Measurements from ENCODE around the gene MRAP.
"Not testable (repeated sequence)": the region's sequence is repeated elsewhere in the genome, so short reads cannot be mapped to it uniquely, and the experiment has no call there.

Gene MRAP

DNA sequence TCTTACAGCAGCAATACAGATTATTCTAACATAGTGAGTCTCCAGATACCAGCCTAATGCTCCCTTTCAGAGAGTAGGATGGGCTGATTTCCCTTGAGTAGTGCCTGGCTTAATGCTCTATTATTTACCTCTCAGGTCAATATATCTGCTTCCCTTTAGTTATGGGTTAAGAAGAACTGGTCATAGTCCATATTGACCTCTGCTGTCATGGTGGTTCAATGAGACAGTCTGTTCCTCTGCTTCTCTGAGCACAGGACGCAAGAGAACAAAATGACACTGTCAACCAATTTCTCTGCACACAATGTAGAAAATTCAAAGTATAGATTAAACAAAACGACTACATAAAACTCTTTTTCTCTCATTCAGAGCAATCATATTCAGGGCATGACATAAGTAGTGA lies 2.9 kb downstream of the MRAP start:
- no peak for DNase-seq

DNA sequence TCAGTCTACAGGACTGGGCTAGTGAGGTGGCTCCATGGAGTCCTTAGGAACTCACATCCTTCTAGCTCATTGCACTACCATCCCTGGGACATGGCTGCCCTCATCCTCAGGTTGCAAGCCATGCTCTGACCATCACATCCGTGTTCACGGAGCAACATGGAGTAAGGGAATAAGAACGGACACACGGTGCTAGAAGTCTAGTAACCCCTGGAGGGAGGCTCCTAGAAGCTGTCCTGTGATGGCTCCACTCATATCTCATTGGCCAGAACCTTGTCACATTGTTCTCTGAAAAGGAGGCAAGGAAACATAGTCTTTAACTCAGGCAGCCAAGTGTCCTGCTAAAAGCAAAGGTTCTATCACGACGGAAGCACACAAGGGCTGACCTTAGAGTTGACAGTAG lies 3.9 kb downstream of the MRAP start:
- no peak for DNase-seq

DNA sequence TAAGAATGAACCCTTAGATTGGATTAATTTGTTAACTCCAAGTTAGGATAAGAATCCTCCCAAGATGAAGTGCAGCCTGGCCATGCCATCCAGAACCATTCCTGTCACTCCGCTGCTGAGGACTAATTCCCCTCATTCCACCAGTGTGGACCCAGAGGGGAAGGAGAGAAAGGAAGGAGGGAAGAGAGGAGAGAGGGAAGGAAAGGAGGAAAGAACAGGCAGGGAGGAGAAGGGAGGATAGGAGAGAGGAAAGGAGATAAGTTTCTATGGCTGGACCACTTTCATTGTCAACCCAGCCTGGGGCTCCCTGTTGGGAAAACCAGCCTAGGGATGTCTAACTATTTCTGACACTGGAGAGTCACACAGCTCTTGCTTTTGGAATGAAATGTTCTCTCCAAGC lies 4.7 kb downstream of the MRAP start:
- no peak for DNase-seq

DNA sequence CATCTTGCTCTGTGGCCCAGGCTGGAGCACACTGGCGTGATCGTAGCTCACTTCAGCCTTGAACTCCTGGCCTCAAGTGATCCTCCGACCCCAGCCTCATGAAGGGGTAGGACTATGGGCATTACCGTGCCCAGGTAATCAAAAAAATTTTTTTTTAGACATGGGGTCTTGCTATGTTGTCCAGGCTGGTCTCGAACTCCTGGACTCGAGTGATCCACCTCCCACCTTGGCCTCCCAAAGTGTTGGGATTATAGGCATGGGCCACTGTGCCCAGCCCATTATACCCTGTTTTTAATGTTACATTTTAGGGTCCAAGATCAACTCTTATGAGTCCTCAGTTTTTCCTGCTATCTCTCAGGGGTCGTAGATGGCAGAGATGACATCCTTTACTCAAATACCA lies 6.3 kb downstream of the MRAP start:
- DNase-seq, result no peak

DNA sequence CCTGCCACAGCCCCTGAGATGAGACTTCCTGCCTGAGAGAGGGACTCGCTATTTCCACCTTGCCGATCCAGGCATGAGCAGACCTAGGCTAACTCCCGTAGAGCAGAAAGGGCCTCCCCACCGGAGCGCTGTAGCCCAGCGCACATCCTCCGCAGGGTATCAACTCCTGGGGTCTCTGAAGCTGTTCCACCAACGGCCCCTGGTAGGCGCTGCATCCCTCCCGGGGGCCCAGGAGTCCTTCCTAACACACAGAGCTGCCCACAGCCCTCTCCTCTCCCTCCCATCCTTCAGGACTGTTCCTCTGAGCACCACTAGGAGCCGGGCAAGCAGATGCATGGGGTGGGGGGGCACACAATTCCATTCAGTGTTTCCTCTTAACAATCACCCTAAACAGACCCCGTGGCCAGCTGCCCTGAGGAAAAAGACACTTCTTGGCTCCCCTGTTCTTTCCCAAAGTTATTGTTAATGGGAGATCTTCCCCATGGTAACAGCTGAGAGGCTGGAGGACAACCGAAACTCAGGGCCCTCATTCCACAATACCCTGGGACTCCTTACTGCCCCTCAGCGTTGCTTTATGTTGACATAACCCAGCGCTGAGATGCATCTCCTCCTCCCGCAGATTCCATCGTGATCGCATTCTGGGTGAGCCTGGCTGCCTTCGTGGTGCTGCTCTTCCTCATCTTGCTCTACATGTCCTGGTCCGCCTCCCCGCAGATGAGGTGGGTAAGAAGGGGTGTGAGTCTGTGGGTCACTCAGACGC lies 7.5 kb downstream of the MRAP start:
- no peak for DNase-seq

DNA sequence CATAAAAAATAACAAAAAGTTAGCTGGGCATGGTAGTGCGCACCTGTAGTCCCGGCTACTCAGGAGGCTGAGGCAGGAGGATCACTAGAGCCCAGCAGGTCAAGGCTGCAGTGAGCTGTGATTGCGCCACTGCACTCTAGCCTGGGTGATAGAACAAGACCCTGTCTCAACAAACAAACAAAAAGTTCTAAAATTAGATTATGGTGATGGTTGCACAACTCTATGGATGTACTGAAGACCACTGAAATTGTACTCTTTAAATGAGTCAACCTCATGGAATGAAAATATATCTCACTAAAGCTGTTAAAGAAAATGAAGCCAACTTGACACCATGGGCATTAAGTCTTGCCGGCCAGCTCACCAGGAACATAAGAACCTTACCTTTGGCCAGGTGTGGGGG lies 9.1 kb downstream of the MRAP start:
- no peak for DNase-seq

DNA sequence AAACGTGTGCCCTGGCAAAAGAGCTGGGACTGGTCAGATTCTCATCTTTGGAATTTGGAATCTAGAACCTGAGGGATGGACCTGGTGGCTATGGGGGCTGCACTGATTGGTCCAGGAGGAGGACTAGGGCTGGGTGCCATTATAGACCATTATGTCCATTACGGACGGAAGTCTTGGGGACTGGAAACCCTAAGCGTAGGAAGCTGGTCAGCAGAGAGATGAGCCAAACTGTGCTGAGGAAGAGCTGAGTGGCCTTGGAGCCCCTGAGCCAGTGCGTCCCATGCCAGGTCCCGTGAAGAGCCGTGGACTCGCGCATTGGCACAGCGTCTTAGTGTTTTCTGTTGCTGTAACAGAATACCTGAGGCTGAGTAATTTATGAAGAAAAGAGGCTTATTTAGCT lies 10.0 kb downstream of the MRAP start:
- no peak for DNase-seq

DNA sequence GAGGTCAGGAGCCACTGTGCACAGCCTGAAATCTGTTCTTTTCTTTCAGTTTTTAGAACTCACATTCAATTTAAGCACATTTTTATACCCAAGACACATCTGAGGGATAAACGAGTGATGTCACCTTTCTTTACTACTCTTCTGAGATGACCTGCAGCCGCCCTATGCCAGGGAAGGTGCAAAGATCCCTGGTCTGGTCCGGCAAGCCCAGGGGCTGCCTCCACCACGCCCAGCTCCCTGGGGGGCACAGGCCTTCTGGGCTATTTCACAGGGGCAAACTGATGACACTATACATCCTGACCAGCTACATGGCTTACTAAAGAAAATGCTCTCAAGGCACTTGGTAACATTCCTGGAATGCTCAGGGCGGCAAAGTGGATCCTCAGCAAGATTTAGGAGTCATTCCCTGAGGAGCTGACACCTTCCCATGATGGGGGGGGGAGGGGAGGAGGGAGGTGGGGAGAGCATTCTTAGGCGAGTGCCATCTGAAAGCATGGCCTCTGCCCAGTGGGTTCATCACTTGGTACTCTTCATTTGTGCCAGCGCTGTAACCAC lies 11.3 kb downstream of the MRAP start:
- no peak for DNase-seq

DNA sequence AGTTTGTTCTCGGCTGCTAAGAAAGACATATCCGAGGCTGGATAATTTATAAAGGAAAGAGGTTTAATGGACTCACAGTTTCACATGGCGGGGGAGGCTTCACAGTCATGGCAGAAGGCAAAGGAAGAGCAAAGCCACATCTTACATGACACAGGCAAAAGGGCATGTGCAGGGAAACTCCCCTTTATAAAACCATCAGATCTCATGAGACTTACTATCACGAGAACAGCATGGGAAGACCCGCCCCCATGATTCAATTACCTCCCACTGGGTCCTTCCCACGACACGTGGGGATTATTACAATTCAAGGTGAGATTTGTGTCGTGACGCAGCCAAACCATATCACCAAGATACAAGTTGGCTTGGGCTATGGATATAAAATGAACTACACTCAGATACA lies 12.3 kb downstream of the MRAP start:
- DNase-seq, result not testable (repeated sequence)

DNA sequence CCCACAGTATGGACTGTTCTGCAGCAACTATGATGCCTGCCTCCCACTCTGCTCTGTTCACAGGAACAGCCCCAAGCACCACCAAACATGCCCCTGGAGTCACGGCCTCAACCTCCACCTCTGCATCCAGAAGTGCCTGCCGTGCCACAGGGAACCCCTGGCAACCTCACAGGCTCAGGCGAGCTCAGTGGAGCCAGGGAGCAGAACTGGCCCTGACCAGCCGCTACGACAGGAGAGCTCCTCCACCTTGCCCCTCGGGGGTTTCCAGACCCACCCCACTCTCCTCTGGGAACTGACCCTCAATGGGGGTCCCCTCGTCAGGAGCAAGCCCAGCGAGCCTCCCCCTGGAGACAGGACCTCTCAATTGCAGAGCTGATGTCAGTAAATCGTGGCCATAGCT lies 13.0 kb downstream of the MRAP start:
- DNase-seq, result no peak

DNA sequence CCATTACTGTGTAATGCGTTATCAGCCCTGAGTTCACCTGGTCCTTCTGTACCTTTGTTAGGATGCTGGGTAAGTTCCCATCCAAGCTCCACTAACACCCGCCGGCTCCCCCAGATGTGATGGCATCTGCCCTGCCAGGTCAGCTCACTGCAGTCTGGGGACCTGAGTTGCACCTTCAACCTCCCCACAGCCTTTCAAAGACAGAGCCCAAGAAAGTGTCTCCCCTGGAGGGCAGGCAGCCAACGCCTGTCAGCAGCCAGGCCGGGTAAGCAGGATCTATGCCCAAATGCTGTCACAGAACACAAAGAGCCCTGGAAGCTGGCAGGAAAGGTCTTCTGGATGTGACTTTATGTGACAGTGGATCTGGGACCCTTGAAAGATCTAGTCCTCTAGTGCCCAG lies 13.7 kb downstream of the MRAP start:
- DNase-seq, result no peak

DNA sequence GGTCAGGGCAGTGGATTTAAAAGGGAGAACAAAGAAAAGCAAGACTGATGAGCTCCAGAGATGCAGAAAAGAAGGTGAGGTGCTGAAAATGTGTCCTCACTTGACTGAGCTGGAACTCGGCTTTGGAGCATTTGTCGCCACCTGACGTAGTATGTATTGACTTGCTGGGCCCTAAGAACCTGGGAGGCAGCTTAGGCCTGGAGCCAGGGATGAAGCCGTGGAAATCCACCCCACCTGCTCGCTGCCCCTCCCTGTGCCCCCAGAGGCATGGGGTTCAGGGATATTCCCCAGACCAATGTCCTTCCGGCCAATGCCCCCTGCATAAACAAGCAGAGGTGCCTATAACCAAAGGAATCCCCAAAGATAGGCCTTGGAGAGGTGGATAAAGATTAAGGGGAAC lies 14.3 kb downstream of the MRAP start:
- DNase-seq, result no peak

DNA sequence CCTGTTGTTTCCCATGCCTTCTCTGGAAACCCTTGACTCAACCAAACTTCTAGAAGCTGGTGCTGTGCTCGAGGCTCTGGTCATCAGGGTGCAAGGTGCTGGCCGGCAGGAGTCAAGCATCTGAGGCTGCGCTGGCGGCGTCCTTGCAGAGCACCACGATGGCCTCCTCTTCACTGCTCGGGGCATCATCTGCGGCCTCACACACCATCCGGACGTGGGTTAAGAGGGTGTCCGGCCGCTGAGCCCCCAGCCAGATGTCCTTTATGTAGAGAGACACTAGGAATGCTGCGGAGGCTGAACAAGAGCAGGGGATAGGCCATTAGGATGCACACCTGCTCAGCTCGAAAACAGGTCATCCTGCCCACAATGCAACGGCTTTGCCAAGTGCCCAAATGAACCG lies 16.2 kb downstream of the MRAP start:
- DNase-seq, result no peak

DNA sequence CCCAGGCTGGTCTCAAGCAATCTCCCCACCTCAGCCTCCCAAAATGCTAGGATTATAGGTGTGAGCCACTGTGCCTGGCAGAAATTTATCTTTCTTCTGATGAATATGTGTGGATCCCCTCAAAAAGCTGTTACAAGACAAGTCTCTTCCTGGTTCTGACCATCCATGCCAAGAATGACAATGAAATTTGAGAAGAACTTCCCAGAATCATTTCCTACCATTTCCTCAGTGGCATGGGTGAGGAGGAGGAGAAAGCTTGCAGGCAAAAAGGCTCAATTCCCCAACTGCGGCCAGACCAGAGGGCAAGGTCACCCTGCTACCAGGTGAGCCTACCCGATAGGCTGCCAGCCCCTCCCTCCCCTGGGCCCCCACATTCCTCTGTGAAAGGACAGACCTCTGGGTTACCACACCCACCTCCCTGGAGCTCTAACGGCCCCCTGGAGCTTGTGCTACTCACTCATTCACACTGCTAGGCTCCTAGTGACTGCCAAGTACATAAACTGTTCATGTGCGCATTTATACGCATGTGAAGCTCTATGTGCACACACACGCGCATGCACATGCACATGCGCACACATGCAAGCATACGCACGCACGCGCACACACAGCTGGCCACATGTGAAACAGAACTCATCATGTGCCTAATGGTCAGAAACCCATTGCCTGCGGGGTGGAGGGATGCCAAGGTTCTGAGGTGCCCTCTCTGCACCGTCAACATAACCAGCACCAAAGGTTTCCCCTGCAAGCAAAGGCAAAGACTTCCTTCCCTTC lies 17.0 kb downstream of the MRAP start:
- no peak for DNase-seq

DNA sequence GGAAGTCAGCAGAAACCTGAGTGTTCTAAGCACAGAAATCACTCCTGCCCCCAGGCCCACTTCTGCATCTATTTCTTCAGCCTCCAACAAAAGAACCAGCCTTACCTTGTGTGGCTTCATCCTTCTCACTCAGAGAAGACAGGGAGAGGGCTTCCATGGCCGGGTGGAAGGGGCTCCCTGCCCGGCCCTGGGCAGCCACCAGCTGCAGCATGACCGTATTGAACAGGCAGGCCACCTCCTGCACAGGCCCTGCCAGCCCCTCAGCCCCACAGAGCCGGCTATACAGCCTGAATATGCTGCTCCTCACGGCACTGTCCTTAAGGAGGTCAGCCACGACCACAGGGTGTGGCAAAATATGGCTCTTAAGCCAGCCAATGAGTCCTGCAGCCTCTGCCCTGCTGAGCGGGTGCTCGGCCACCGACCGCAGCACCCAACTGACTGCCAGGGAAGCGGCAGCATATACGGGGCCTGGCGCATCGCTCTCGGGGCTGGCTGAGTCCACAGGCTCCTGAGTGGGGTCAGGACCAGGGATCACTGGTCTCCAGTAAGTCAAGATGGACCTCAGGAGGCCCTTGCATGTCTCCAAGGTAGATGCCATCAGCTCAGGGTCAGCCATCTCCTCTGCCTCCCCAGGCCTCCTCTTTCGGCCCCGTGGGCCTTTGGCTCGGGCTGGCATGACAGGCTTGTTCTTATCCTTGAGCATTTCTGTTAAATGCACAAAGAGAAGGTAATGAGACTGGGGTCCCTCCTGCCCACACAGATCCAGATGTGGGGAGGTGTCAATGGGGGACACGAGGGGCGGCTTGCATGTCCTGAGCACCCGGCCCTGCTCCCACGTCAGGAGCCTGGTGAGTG lies 17.9 kb downstream of the MRAP start:
- no peak for DNase-seq

DNA sequence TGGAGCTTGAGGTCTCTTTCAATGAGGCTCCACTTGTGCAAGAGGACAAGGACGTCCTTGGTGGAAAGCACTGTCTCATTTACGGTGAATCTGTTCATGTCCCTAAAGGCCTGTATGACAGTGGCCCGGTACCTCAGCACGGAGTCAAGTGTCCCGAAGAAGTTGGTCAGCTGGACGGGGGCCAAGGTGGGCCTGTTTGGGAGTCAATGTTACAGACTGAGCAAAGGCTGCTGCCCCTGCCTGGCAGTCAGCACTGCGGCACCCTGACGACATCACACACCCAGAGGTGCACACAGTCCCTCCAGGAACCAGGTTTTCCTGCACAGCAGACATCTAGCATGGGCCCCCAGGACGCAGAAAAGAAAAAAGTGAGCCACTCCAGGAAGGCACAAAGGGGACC lies 19.1 kb downstream of the MRAP start:
- no peak for DNase-seq

DNA sequence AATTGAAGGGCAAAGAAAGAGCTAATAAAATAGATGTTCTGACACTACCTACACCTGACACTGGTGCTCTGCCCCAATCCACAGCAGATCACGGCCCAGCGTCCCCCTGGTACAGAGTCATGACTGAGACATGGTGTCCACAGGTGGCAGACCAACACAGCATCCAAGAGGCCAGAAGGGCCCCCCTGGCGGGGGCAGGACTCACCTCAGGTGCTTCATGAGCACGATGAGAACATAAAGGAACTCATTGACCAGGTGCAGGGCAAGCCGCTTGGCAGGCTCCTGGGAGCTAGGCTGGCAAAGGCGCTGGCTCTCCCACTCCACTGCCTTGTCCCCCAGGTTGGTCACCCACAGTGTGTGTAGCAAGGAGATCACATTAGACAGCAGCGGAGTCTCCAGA lies 20.4 kb downstream of the MRAP start:
- no peak for DNase-seq

DNA sequence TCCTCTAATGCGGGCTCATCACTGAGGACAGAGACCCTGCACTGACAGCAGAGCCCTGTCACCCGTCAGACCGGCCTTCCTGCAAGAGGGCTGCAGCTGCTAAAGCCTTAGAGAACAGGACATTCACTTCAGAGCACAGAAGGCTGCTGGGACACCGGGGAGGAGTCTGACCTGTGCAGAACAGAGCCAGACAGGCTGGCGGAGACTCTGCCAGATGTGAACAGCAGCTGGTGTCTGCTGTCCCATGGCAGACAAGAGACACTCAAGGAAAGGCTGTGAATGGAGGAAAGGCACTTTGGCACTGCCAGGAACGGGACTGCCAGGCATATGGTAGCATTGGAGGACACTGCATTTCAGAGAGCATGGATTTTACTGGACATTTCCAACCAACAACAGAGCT lies 21.4 kb downstream of the MRAP start:
- DNase-seq, result no peak

DNA sequence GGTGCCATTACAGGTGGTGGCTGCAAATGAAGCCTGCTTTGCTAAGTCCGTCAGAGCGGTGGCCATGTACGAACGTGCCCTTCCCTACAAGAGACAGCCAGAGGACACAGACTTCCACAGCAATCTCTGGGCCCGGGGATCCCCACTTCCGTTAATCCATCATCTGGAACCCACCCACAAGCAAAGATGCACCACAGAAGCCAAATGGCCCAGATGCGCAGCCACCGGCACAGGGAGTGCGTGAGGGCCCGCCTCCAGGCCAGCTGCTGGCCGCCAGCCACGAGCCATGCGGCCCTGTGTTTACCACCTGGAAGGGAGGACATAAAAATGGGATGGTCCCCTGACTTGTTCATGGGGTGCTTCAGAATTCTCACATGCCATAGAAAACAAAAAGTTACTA lies 22.1 kb downstream of the MRAP start:
- no peak for DNase-seq

DNA sequence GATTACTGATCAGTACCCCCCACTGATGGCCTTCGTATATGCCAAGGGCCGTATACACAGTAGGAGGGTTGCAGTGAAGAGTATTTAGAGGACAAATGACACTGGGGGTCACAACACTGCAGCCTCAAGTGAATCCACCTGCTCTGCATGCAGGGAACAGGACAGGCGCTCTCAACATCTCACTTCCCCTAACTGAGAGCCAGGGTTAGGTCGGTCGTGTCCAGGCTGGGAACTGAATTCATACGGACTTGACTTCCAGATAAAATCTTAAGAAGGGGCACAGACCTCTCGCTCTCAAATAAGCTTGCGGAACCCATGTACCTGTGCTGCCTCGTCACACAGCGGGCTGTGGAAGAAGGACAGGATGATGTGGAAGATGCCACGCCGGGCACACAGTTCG lies 22.8 kb downstream of the MRAP start:
- DNase-seq, result no peak

DNA sequence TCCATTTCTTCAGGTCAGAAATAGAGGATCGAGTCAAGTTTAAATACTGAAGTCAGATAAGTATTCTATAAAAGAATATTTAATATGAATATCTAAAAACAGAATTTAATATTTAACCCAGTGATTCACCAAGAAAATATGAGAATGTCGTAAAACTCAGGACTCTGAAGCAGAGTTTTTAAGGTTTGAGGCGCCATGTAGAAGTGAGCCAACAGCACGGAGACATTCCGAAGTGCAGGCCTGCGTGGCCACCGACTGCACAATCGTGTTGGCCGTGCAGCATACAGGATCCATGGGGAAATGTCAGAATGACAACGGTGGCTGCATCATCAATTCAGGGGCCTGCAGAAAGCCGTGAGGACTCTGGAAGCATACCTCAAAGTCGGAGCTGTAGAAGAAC lies 23.4 kb downstream of the MRAP start:
- no peak for DNase-seq

DNA sequence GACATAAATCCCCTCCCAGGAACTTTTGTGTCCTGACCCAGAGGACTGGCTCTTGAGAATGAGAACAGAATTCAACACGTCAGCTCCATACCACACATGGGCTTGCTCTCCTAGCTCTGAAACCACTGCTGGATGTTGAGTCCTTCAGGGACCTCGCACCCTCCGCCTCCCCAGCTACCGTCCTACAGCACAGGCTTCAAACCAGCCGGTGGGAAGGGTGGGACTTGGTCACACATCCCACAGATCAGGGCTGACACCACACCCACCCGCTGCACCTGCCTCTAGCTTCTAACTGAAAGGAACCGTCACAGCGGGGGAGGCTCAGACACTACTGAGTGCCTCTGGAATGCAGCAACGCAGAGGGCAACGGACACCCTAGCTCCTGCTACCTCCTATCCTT lies 24.0 kb downstream of the MRAP start:
- DNase-seq, result no peak

DNA sequence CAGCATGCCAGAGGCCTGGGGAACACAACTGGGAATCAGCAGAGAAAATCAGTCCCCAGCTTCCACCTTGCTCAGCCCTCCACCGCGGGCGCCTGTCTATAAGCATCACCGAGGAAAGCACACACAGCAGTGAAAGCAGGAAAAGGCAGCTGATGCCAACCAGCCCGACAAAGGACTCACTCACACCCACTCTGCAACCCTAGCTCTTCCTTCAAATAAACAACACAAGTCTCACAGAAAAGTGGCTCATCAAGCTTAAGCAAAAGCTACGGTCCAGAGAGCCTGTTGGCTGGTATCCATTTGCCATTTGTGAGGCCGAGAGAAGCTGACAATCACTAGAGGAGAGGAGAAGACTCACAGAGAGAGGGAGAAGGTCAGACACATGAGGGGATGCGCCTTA lies 27.1 kb downstream of the MRAP start:
- DNase-seq, result no peak

DNA sequence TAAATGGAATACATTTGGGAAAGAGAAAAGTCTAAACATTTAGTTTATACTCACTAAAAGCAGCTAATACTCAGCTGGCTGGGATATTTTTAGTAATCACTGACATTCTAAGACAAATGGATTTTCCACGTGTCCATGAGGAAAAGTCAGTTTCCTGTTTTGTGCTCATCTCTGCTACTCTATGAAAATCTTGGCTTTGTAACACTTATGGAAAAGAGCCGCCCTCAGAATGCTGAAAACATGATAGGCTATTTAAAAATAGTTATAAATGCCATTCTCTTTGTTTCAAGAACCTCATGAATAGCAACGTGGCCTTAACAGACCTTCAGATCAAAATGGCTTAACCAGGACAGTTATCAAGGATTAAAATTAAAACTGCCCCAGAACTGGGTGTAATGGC lies 29.9 kb downstream of the MRAP start:
- no peak for DNase-seq
